Measurements from ENCODE around the gene CTDSP2. TPM values are rescaled to one million over a fixed set of nuclear protein-coding genes. Genes with fewer than 3 reads are reported as not detected.
"Not testable (repeated sequence)": the region's sequence is repeated elsewhere in the genome, so short reads cannot be mapped to it uniquely, and the experiment has no call there.

The CTDSP2 gene
- total RNA-seq, 1 donor from 2014 or later, result 82.6 TPM

GRCh38 chr12:57822392-57823130, 24.0 kb downstream of the CTDSP2 start:
- peaks cover 89% of the 10 kb centered on the region for H3K36me3 ChIP-seq
- H3K27me3 ChIP-seq (ENCODE audit: low read depth), result no peaks in the 10 kb centered on the region
- no peaks in the 10 kb centered on the region for H3K9me3 ChIP-seq (replicated peaks)
- intact Hi-C loops (cut with micrococcal nuclease), result no loop called here
- H3K4me3 ChIP-seq, result peak overlapping the region; percentile 15
- peak overlapping the region; percentile 79 for H3K27ac ChIP-seq (replicated peaks)
- H3K4me1 ChIP-seq, result peaks cover 88% of the 10 kb centered on the region
- TF ChIP-seq CTCF (IDR thresholded peaks at IDR 0.05; ENCODE audit: borderline replicate concordance), result no peak
- no peak for DNase-seq

- TF ChIP-seq CTCF (IDR thresholded peaks at IDR 0.05; ENCODE audit: borderline replicate concordance), result no peak
- Histone ChIP-seq H3K4me1 (peaks cover 88% of the 10 kb centered on the region), H3K36me3 (peaks cover 79% of the 10 kb centered on the region), H3K27me3 (ENCODE audit: low read depth) (no peaks in the 10 kb centered on the region), H3K4me3 (no peak overlapping the region), H3K9me3 (replicated peaks) (no peaks in the 10 kb centered on the region), H3K27ac (replicated peaks) (peak overlapping the region; percentile 79)
- intact Hi-C loops (cut with micrococcal nuclease), result no loop called here
- DNase-seq, result no peak
Measured at GRCh38 chr12:57821474-57822214, 24.9 kb downstream of the CTDSP2 start.

GRCh38 chr12:57821015-57821414, 25.5 kb downstream of the CTDSP2 start:
- intact Hi-C loops (cut with micrococcal nuclease); H3K4me3 ChIP-seq; H3K27me3 ChIP-seq (ENCODE audit: low read depth); H3K9me3 ChIP-seq (replicated peaks); DNase-seq: not testable (repeated sequence)
- peaks cover 73% of the 10 kb centered on the region for H3K36me3 ChIP-seq
- H3K27ac ChIP-seq (replicated peaks), result peak overlapping the region; percentile 79
- H3K4me1 ChIP-seq, result peaks cover 88% of the 10 kb centered on the region

GRCh38 chr12:57820119-57820518, 26.4 kb downstream of the CTDSP2 start:
- H3K27ac ChIP-seq (replicated peaks), result peak overlapping the region; percentile 79
- H3K4me3 ChIP-seq; H3K9me3 ChIP-seq (replicated peaks); DNase-seq; intact Hi-C loops (cut with micrococcal nuclease); H3K27me3 ChIP-seq (ENCODE audit: low read depth): not testable (repeated sequence)
- H3K4me1 ChIP-seq, result peaks cover 88% of the 10 kb centered on the region
- peaks cover 64% of the 10 kb centered on the region for H3K36me3 ChIP-seq

GRCh38 chr12:57817990-57818331, 28.6 kb downstream of the CTDSP2 start:
- H3K4me3 ChIP-seq; intact Hi-C loops (cut with micrococcal nuclease); DNase-seq; H3K27me3 ChIP-seq (ENCODE audit: low read depth); H3K9me3 ChIP-seq (replicated peaks): not testable (repeated sequence)
- peaks cover 80% of the 10 kb centered on the region for H3K4me1 ChIP-seq
- H3K27ac ChIP-seq (replicated peaks), result peak overlapping the region; percentile 79
- H3K36me3 ChIP-seq, result peaks cover 45% of the 10 kb centered on the region

GRCh38 chr12:57817261-57817989, 29.1 kb downstream of the CTDSP2 start:
- Histone ChIP-seq H3K4me3 (no peak overlapping the region), H3K27ac (replicated peaks) (peak overlapping the region; percentile 79), H3K4me1 (peaks cover 74% of the 10 kb centered on the region), H3K9me3 (replicated peaks) (no peaks in the 10 kb centered on the region), H3K36me3 (peaks cover 45% of the 10 kb centered on the region), H3K27me3 (ENCODE audit: low read depth) (no peaks in the 10 kb centered on the region)
- no peak for TF ChIP-seq CTCF (IDR thresholded peaks at IDR 0.05; ENCODE audit: borderline replicate concordance)
- DNase-seq, result no peak
- intact Hi-C loops (cut with micrococcal nuclease), result no loop called here
